Liver (tissue), 3 donors: Measurements from ENCODE around the gene SPECC1L.

Source experiments
- EGR1 ChIP-seq, 2 donors: IDR thresholded peaks; 2 replicates each; pipeline ENCODE4 v1.6.1; 2016 to 2018; ENCODE audit warnings: antibody characterized with exemption in 2 of 2, low read depth in 2 of 2
- FOXA1 ChIP-seq: IDR thresholded peaks from 2 replicates; pipeline ENCODE4 v1.6.1; 2016; ENCODE audit warnings: antibody characterized with exemption
- GABPA ChIP-seq, 2 donors: IDR thresholded peaks in 1 of 2; conservative IDR thresholded peaks in 1 of 2; 2 replicates each; pipeline ENCODE4 v1.6.1; 2016; ENCODE audit warnings: antibody characterized with exemption in 2 of 2, mild to moderate bottlenecking in 1 of 2, moderate library complexity in 1 of 2
- JUND ChIP-seq, 2 donors: IDR thresholded peaks; 2 replicates each; pipeline ENCODE4 v1.6.1; 2016; ENCODE audit warnings: antibody characterized with exemption in 2 of 2
- RAD21 ChIP-seq, 2 donors: IDR thresholded peaks; 2 replicates each; pipeline ENCODE4 v1.6.1; 2016; ENCODE audit warnings: antibody characterized with exemption in 2 of 2, mild to moderate bottlenecking in 2 of 2
- REST ChIP-seq: IDR thresholded peaks from 2 replicates; pipeline ENCODE4 v1.6.1; 2016; ENCODE audit warnings: antibody characterized with exemption, mild to moderate bottlenecking
- SP1 ChIP-seq: IDR thresholded peaks from 2 replicates; pipeline ENCODE4 v1.6.1; 2018; ENCODE audit warnings: antibody characterized with exemption, mild to moderate bottlenecking
- TAF1 ChIP-seq: conservative IDR thresholded peaks from 2 replicates; pipeline ENCODE4 v1.6.1; 2016; ENCODE audit warnings: antibody characterized with exemption, mild to moderate bottlenecking
- YY1 ChIP-seq: IDR thresholded peaks from 2 replicates; pipeline ENCODE4 v1.6.1; 2016; ENCODE audit warnings: antibody characterized with exemption, mild to moderate bottlenecking
- TF ChIP-seq, protein P1 (sequence below): fragments of 150-350 bp; IDR thresholded peaks from 2 replicates; pipeline ENCODE4 v1.5.1; 2017; ENCODE audit warnings: improper control_type of control experiment, low read depth, low read length; ENCODE audit not compliant: missing input control
- TF ChIP-seq, protein P2 (sequence below): IDR thresholded peaks from 2 replicates; pipeline ENCODE4 v1.6.1; 2016; ENCODE audit warnings: antibody characterized with exemption
- TF ChIP-seq, protein P3 (sequence below): IDR thresholded peaks from 2 replicates; pipeline ENCODE4 v1.6.1; 2016; ENCODE audit warnings: antibody characterized with exemption
- TF ChIP-seq, protein P4 (sequence below): IDR thresholded peaks from 2 replicates; pipeline ENCODE4 v1.6.1; 2016; ENCODE audit warnings: antibody characterized with exemption
- donor health status: healthy.
- donor health status: healthy.

- TF ChIP-seq TAF1 (no peak), REST (no peak), RAD21 (IDR thresholded peaks at IDR 0.05) (no peak), SP1 (no peak), FOXA1 (no peak), GABPA (IDR thresholded peaks at IDR 0.05 in 1 of 2, conservative IDR thresholded peaks at IDR 0.05 in 1 of 2) (no peak), JUND (IDR thresholded peaks at IDR 0.05) (no peak), EGR1 (IDR thresholded peaks at IDR 0.05; ENCODE audit: low read depth in 2 of 2) (no peak), YY1 (no peak)
- TF ChIP-seq, protein P1, sequence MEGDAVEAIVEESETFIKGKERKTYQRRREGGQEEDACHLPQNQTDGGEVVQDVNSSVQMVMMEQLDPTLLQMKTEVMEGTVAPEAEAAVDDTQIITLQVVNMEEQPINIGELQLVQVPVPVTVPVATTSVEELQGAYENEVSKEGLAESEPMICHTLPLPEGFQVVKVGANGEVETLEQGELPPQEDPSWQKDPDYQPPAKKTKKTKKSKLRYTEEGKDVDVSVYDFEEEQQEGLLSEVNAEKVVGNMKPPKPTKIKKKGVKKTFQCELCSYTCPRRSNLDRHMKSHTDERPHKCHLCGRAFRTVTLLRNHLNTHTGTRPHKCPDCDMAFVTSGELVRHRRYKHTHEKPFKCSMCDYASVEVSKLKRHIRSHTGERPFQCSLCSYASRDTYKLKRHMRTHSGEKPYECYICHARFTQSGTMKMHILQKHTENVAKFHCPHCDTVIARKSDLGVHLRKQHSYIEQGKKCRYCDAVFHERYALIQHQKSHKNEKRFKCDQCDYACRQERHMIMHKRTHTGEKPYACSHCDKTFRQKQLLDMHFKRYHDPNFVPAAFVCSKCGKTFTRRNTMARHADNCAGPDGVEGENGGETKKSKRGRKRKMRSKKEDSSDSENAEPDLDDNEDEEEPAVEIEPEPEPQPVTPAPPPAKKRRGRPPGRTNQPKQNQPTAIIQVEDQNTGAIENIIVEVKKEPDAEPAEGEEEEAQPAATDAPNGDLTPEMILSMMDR: no peak
- TF ChIP-seq, protein P2, sequence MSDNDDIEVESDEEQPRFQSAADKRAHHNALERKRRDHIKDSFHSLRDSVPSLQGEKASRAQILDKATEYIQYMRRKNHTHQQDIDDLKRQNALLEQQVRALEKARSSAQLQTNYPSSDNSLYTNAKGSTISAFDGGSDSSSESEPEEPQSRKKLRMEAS: no peak
- TF ChIP-seq, protein P3, sequence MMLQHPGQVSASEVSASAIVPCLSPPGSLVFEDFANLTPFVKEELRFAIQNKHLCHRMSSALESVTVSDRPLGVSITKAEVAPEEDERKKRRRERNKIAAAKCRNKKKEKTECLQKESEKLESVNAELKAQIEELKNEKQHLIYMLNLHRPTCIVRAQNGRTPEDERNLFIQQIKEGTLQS: no peak
- TF ChIP-seq, protein P4, sequence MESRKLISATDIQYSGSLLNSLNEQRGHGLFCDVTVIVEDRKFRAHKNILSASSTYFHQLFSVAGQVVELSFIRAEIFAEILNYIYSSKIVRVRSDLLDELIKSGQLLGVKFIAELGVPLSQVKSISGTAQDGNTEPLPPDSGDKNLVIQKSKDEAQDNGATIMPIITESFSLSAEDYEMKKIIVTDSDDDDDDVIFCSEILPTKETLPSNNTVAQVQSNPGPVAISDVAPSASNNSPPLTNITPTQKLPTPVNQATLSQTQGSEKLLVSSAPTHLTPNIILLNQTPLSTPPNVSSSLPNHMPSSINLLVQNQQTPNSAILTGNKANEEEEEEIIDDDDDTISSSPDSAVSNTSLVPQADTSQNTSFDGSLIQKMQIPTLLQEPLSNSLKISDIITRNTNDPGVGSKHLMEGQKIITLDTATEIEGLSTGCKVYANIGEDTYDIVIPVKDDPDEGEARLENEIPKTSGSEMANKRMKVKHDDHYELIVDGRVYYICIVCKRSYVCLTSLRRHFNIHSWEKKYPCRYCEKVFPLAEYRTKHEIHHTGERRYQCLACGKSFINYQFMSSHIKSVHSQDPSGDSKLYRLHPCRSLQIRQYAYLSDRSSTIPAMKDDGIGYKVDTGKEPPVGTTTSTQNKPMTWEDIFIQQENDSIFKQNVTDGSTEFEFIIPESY: no peak
These were observed 34.6 kb downstream of the SPECC1L start for GRCh38 chr22:24305260-24305692.
